SK-N-SH (cell line): ENCODE data around the gene AZIN2. TPM values are rescaled to one million over a fixed set of nuclear protein-coding genes. Genes with fewer than 3 reads are reported as not detected.

Source experiments
- CTCF ChIA-PET: fragments of 300-600, 350-600 bp; formaldehyde crosslinking; extraction: SDS; loops from one replicate; lab custom pipeline; 2021; lab: Yijun Ruan, JAX
- POLR2A ChIA-PET: fragments of 350-600 bp; sonication (Branson Sonifier 250); formaldehyde crosslinking; extraction: SDS; loops from one replicate; lab custom pipeline; 2020; ENCODE audit warnings: antibody characterized with exemption, inconsistent platforms; lab: Yijun Ruan, JAX
- DNase-seq: peaks from one replicate; pipeline ENCODE4 v3.0.0; 2012
- H2AFZ ChIP-seq: fragments of 200-600 bp; sonication (generic); 2 replicates; pipeline ENCODE4 v1.8.1; 2016; ENCODE audit warnings: antibody characterized with exemption, mild to moderate bottlenecking, low read depth
- H3F3A ChIP-seq: fragments of 200-600 bp; sonication (generic); replicated peaks from 2 replicates; pipeline ENCODE3; 2016; ENCODE audit warnings: antibody characterized with exemption, mild to moderate bottlenecking; ENCODE audit not compliant: insufficient read depth
- H3K27ac ChIP-seq, 2 experiments: fragments of 200-500 bp in 1 of 2; fragments of 200-600 bp in 1 of 2; sonication (Bioruptor generic) in 1 of 2; sonication (generic), shearing (Covaris generic) in 1 of 2; 2 replicates each; pipeline versions ENCODE4 v1.5.1 to v1.6.1; 2014 to 2016; ENCODE audit warnings: low read depth in 2 of 2, inconsistent platforms in 1 of 2, low read length in 1 of 2, mild to moderate bottlenecking in 1 of 2, mixed read lengths in 1 of 2
- H3K27me3 ChIP-seq: fragments of 200-600 bp; sonication (generic), shearing (Covaris generic); 2 replicates; pipeline ENCODE4 v1.6.1; 2016; ENCODE audit warnings: mixed run types; ENCODE audit not compliant: insufficient read depth
- H3K36me3 ChIP-seq, 2 experiments: fragments of 200-500 bp in 1 of 2; fragments of 200-600 bp in 1 of 2; sonication (Bioruptor generic) in 1 of 2; sonication (generic) in 1 of 2; replicated peaks in 1 of 2; 2 replicates each; pipeline versions ENCODE3 to v1.5.1; 2014 to 2016; ENCODE audit warnings: low read length in 1 of 2, mild to moderate bottlenecking in 1 of 2; ENCODE audit not compliant: insufficient read depth in 2 of 2, control insufficient read depth in 1 of 2
- H3K4me1 ChIP-seq, 2 experiments: fragments of 200-500 bp in 1 of 2; fragments of 200-600 bp in 1 of 2; sonication (Bioruptor generic) in 1 of 2; sonication (generic), shearing (Covaris generic) in 1 of 2; 2 replicates each; pipeline versions ENCODE4 v1.5.1 to v1.6.1; 2014 to 2016; ENCODE audit warnings: low read depth in 1 of 2, low read length in 1 of 2, mixed run types in 1 of 2; ENCODE audit not compliant: insufficient read depth in 2 of 2, control insufficient read depth in 1 of 2
- H3K4me2 ChIP-seq: fragments of 200-600 bp; sonication (generic), shearing (Covaris generic); 2 replicates; pipeline ENCODE4 v1.6.1; 2017; ENCODE audit warnings: mixed run types
- H3K4me3 ChIP-seq, 2 experiments: fragments of 200-500 bp in 1 of 2; fragments of 200-600 bp in 1 of 2; sonication (Bioruptor generic) in 1 of 2; sonication (generic), shearing (Covaris generic) in 1 of 2; 2 replicates each; pipeline versions ENCODE4 v1.5.1 to v1.8.1; 2014 to 2016; ENCODE audit warnings: low read depth in 2 of 2, inconsistent platforms in 1 of 2, low read length in 1 of 2, mild to moderate bottlenecking in 1 of 2, mixed read lengths in 1 of 2, moderate library complexity in 1 of 2
- H3K79me2 ChIP-seq: fragments of 200-600 bp; sonication (generic); 2 replicates; pipeline ENCODE4 v1.8.1; 2017; ENCODE audit warnings: mild to moderate bottlenecking; ENCODE audit not compliant: insufficient read depth
- H3K9ac ChIP-seq: fragments of 200-600 bp; sonication (generic); 2 replicates; pipeline ENCODE4 v1.6.1; 2017; ENCODE audit warnings: mixed run types
- H3K9me2 ChIP-seq: fragments of 200-600 bp; sonication (generic); 2 replicates; pipeline ENCODE4 v1.6.1; 2017; ENCODE audit warnings: mixed run types
- H3K9me3 ChIP-seq: fragments of 200-600 bp; sonication (generic); 2 replicates; pipeline ENCODE4 v1.6.1; 2017; ENCODE audit warnings: mixed run types, mild to moderate bottlenecking, moderate library complexity
- H4K20me1 ChIP-seq: fragments of 200-600 bp; sonication (generic); 2 replicates; pipeline ENCODE4 v1.6.1; 2017; ENCODE audit warnings: mild to moderate bottlenecking, mixed run types; ENCODE audit not compliant: insufficient read depth
- CHD2 ChIP-seq: fragments of 150-350 bp; IDR thresholded peaks from 2 replicates; pipeline ENCODE4 v1.6.1; 2018; ENCODE audit warnings: low read length; ENCODE audit not compliant: partially characterized antibody
- ELF1 ChIP-seq: IDR thresholded peaks from 2 replicates; pipeline ENCODE4 v1.4.0; 2012
- EP300 ChIP-seq, 2 experiments: IDR thresholded peaks; 2 replicates each; pipeline versions ENCODE4 v1.4.0 to v1.6.1; 2012; ENCODE audit warnings: borderline replicate concordance in 1 of 2, low read depth in 1 of 2, low read length in 1 of 2
- EZH2phosphoT487 ChIP-seq: fragments of 200-600 bp; sonication (generic); IDR thresholded peaks from 2 replicates; pipeline ENCODE4 v1.6.1; 2017; ENCODE audit warnings: low read depth, mixed run types, mild to moderate bottlenecking, antibody characterized with exemption, moderate library complexity, borderline replicate concordance
- FOSL2 ChIP-seq: IDR thresholded peaks from 2 replicates; pipeline ENCODE4 v1.4.0; 2012; ENCODE audit warnings: low read depth, mild to moderate bottlenecking, moderate library complexity, borderline replicate concordance
- FOXJ3 ChIP-seq: sonication (generic); formaldehyde crosslinking; IDR thresholded peaks from 2 replicates; pipeline ENCODE4 v1.5.1; 2020; ENCODE audit warnings: mild to moderate bottlenecking, missing genetic modification reagents
- FOXM1 ChIP-seq: IDR thresholded peaks from 2 replicates; pipeline ENCODE4 v1.4.0; 2012; ENCODE audit warnings: low read depth, mild to moderate bottlenecking
- GABPA ChIP-seq: IDR thresholded peaks from 2 replicates; pipeline ENCODE4 v1.4.0; 2012; ENCODE audit warnings: low read depth, mild to moderate bottlenecking
- GATA2 ChIP-seq: sonication (generic); formaldehyde crosslinking; IDR thresholded peaks from 2 replicates; pipeline ENCODE4 v1.5.0; 2020; ENCODE audit warnings: mild to moderate bottlenecking, missing genetic modification reagents
- IRF3 ChIP-seq: fragments of 150-350 bp; IDR thresholded peaks from 2 replicates; pipeline ENCODE4 v1.6.1; 2016; ENCODE audit warnings: mild to moderate bottlenecking, low read depth, low read length
- MEF2A ChIP-seq: IDR thresholded peaks from 2 replicates; pipeline ENCODE4 v1.4.0; 2012; ENCODE audit warnings: low read depth, borderline replicate concordance
- SMC3 ChIP-seq: IDR thresholded peaks from 2 replicates; pipeline ENCODE4 v1.6.1; 2012; ENCODE audit warnings: low read depth, low read length, improper control_type of control experiment
- TAF1 ChIP-seq: IDR thresholded peaks from 2 replicates; pipeline ENCODE4 v1.6.1; 2012; ENCODE audit warnings: low read depth, mild to moderate bottlenecking, low read length, moderate library complexity, borderline replicate concordance
- TCF12 ChIP-seq: IDR thresholded peaks from 2 replicates; pipeline ENCODE4 v1.4.0; 2012
- USF2 ChIP-seq: fragments of 150-350 bp; IDR thresholded peaks from 2 replicates; pipeline ENCODE4 v1.6.1; 2017; ENCODE audit warnings: antibody characterized with exemption, low read length, low read depth, borderline replicate concordance
- ZBTB33 ChIP-seq: IDR thresholded peaks from 2 replicates; pipeline ENCODE4 v1.4.0; 2012; ENCODE audit warnings: low read depth, borderline replicate concordance
- WGBS: methylation state at CpG from one replicate; pipeline ENCODE4 v1.1.6; 2017; ENCODE audit warnings: low lambda C conversion rate; 5-methylcytosine and 5-hydroxymethylcytosine counted together
- polyA plus RNA-seq, 3 experiments: library from polyadenylated mRNA; depleted of rRNA; stranded (reverse); fragments of >200 nt; gene quantifications; 2 replicates each; pipeline ENCODE4 v1.2.3, GENCODE V29; 2012
- TF ChIP-seq, protein P1 (sequence below): IDR thresholded peaks from 2 replicates; pipeline ENCODE4 v1.6.1; 2012; ENCODE audit warnings: mild to moderate bottlenecking, low read depth, low read length, moderate library complexity

The AZIN2 gene
- polyA plus RNA-seq, 1 of the 3 experiments (the other 2 are of a cell fraction) = 17.8 TPM

DNA sequence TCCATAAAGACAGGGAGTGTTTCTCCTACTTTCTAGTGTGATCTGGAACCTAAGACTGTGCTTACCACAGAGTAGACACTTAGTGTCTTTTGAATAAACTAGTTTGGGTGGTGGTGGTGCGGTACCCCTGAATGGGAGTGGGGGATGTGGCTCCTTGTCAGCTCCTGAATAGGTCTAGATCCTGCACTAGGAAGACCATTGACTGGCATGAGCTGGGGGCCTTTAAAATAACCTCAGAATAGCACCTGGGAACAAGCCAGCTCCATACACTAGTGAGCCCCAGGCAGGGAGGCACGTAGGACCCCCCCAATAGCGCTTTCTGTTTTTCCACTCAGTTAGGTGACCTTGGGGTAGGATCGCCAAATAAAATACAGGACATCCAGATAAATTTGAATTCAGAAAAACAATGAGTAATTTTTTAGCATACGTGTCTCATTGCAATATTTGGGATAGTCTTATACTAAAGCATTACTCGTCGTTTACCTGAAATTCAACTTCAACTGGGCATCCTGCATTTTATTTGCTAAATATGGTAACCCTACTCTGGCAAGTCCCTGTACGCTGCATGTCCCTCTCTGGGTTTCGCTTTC is 45.6 kb downstream of the AZIN2 start:
- no peaks in the 10 kb centered on the region for H3K36me3 ChIP-seq
- peaks cover 7% of the 10 kb centered on the region for H3F3A ChIP-seq
- no peaks in the 10 kb centered on the region for H3K27me3 ChIP-seq
- H3K4me3 ChIP-seq = peak overlapping the region; percentile 92 to 94
- H3K27ac ChIP-seq = peak overlapping the region; percentile 88 to 98
- TF ChIP-seq GATA2 (no peak), USF2 (no peak), GABPA (no peak), ZBTB33 (no peak), ELF1 (no peak), CHD2 (no peak), FOXJ3 (CRISPR knock-in tag) (no peak), MEF2A (no peak), FOXM1 (no peak), FOSL2 (no peak), TCF12 (no peak), EZH2phosphoT487 (no peak), SMC3 (no peak), TAF1 (no peak), EP300 (IDR thresholded peaks at IDR 0.05; ENCODE audit: borderline replicate concordance in 1 of 2, low read depth in 1 of 2, low read length in 1 of 2) (no peak), IRF3 (no peak)
- TF ChIP-seq, protein P1, sequence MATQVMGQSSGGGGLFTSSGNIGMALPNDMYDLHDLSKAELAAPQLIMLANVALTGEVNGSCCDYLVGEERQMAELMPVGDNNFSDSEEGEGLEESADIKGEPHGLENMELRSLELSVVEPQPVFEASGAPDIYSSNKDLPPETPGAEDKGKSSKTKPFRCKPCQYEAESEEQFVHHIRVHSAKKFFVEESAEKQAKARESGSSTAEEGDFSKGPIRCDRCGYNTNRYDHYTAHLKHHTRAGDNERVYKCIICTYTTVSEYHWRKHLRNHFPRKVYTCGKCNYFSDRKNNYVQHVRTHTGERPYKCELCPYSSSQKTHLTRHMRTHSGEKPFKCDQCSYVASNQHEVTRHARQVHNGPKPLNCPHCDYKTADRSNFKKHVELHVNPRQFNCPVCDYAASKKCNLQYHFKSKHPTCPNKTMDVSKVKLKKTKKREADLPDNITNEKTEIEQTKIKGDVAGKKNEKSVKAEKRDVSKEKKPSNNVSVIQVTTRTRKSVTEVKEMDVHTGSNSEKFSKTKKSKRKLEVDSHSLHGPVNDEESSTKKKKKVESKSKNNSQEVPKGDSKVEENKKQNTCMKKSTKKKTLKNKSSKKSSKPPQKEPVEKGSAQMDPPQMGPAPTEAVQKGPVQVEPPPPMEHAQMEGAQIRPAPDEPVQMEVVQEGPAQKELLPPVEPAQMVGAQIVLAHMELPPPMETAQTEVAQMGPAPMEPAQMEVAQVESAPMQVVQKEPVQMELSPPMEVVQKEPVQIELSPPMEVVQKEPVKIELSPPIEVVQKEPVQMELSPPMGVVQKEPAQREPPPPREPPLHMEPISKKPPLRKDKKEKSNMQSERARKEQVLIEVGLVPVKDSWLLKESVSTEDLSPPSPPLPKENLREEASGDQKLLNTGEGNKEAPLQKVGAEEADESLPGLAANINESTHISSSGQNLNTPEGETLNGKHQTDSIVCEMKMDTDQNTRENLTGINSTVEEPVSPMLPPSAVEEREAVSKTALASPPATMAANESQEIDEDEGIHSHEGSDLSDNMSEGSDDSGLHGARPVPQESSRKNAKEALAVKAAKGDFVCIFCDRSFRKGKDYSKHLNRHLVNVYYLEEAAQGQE = no peak
- POLR2A ChIA-PET = interaction anchor here (0.7 to 2.2 kb wide), 10 partner anchors 11 to 790 kb away, joined by 3 to 14 read pairs (median 6); partner anchors contain the start of genes MARCKSL1 and TRIM62
- 11% methylated on average over 9 of the region's 9 CpGs for WGBS
- no peaks in the 10 kb centered on the region for H3K9me2 ChIP-seq
- peak overlapping the region; percentile 73; the same call in 1 of the 2 replicates for H2AFZ ChIP-seq
- peak overlapping the region; percentile 97 for H3K9ac ChIP-seq
- CTCF ChIA-PET = interaction anchor here (0.6 to 4.0 kb wide), 27 partner anchors 8 to 507 kb away, joined by 3 to 19 read pairs (median 5); partner anchors contain the start of gene TRIM62
- H3K4me2 ChIP-seq = peak overlapping the region; percentile 89
- H3K4me1 ChIP-seq = peaks cover 12% of the 10 kb centered on the region in 2 experiments
- H3K9me3 ChIP-seq = no peaks in the 10 kb centered on the region
- H4K20me1 ChIP-seq = no peaks in the 10 kb centered on the region
- no peak for DNase-seq
- H3K79me2 ChIP-seq = peaks cover 21% of the 10 kb centered on the region
